ENCODE measurements around the gene ICOS.
"Not testable (repeated sequence)": the region's sequence is repeated elsewhere in the genome, so short reads cannot be mapped to it uniquely, and the experiment has no call there.

The ICOS gene

DNA sequence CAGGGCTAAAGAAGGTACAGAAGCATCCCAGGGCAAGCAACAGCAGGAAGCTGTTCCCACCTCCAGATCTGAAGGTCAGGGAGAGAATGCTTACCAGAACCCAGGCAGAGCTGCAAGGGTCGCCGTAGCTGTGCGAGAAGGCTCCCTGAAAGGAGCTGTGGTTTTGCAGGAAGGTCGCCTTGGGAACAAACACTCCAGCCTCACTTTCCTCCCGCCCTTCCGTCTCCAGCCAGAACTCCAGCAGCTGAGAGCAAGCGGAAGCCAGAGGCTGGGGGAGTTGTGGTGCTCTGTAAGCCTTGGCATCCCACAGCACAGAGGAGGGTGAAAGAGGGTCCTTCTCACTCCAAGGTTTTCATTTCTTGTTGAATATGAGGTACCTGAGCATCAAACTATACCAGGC is 18.3 kb upstream of the ICOS start:
- no peak for DNase-seq (ENCODE audit: low spot score)

DNA sequence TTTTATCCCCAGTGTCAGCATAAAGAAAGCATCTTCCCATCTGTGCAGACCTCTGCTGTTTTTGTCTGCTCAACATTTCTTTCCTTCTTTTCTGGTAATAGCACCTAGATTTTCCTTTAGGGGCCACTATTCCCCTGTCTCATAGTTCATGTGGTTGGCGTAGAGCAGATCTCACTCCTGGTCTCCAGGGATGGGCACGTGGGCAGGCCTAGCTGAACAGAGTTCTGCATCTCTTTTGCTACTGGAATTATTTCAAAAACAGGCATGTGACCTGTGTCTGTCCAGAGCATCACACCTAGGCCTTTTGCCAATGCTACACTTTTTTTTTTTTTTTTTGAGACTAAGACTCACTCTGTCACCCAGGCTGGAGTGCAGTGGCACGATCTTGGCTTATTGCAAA is 17.7 kb upstream of the ICOS start:
- DNase-seq (ENCODE audit: low spot score): no peak

- DNase-seq (ENCODE audit: low spot score): no peak
These were observed 10.9 kb upstream of the ICOS start for GRCh38 chr2:203925512-203926158.

- DNase-seq (ENCODE audit: low spot score): no peak
These were observed 7.7 kb upstream of the ICOS start for GRCh38 chr2:203928849-203929248.

DNA sequence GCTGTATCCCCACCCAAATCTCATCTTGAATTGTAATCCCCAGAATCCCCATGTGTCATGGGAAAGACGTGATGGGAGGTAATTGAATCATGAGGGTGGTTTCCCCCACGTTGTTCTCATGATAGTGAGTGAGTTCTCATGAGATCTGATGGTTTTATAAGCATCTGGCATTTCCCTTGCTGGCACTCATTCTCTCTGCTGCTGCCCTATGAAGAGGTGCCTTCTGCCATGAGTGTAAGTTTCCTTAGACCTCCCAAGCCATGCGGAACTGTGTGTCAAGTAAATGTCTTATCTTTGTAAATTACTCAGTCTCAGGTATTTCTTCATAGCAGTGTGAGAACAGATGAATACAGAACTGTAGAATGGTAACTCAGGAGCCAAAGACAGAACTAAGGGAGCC is 5.3 kb upstream of the ICOS start:
- DNase-seq (ENCODE audit: low spot score): not testable (repeated sequence)

DNA sequence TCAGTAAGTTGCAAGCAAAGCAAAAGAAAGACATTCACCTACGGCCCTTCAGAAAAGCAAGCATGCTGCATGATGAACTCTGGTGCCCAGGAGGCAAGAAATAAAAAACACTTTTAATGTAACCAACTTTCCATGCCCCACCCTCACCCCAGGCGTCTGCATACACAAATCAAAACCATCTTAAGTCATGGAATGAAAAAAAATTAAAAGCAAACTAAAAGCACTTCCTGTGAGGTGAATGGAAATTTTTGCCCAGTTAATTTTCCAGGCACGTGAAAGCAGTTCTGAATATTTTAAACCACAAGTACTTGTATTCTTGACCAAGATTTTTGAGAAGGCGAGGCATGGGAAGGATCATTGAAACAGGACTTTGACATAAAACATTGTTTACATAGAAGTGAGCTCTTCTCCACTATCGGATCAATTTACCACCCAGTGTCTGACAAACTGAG is 2.5 kb upstream of the ICOS start:
- DNase-seq (ENCODE audit: low spot score): no peak

DNA sequence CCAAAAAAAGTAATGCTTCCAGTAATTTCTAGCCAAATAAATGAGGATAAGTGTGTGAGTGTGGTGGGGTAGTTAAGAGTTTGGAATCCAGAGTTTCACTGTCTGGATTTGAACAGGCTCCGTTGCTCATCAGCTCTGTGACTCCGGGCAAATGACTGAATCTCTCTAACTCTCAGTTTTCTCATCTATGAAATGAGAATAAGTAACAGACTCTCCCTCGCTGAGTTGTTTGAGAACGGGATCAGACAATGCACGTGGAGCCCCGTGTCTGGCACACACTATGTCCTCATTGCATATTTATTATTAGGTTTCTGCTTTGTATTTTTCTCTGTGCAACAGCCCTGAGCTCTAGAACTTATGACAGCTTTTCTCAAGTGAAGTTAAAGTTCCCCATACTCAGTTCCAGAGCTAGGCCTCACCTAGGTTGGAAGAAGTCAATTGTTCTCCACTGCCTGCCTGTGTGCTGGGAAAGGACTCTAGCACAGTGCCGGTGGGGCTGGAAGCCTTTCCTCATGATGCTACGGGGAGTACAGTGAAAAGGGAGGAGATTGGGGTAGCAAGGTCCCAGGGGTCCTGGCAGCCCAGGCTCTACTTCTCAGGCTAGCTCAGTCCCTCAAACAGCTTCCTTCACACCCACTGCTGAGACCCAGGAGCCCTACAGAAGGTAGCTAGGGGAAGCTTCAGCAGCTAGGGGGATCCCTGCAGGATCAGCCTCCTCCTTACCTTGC is 1.7 kb upstream of the ICOS start:
- DNase-seq (ENCODE audit: low spot score): no peak

- no peak for DNase-seq (ENCODE audit: low spot score)
These were observed 995 bp upstream of the ICOS start for GRCh38 chr2:203935568-203935967.

GRCh38 chr2:203936949-203937348 is 386 bp downstream of the ICOS start:
- no peak for DNase-seq (ENCODE audit: low spot score)

- DNase-seq (ENCODE audit: low spot score): no peak
These were observed 1.2 kb downstream of the ICOS start for GRCh38 chr2:203937788-203938187.

DNA sequence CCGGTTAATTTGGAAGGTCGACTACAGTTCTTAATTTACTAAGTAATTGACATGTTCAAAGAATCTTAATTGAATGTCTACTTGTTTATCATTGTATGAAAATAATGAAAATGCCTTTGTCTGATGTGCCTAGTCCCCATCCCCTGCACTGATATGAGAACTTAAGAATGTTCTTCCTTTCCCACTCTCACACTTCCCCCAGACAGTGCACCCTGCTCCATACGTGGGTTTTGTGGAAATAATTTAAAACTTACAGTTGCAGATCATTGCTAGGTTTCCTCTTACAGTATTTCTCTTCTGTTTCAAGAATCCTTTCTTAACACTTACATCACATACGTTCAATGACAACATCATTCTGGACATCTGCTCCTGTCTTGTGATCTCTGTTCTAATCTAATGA is 3.5 kb downstream of the ICOS start:
- DNase-seq (ENCODE audit: low spot score): no peak

DNA sequence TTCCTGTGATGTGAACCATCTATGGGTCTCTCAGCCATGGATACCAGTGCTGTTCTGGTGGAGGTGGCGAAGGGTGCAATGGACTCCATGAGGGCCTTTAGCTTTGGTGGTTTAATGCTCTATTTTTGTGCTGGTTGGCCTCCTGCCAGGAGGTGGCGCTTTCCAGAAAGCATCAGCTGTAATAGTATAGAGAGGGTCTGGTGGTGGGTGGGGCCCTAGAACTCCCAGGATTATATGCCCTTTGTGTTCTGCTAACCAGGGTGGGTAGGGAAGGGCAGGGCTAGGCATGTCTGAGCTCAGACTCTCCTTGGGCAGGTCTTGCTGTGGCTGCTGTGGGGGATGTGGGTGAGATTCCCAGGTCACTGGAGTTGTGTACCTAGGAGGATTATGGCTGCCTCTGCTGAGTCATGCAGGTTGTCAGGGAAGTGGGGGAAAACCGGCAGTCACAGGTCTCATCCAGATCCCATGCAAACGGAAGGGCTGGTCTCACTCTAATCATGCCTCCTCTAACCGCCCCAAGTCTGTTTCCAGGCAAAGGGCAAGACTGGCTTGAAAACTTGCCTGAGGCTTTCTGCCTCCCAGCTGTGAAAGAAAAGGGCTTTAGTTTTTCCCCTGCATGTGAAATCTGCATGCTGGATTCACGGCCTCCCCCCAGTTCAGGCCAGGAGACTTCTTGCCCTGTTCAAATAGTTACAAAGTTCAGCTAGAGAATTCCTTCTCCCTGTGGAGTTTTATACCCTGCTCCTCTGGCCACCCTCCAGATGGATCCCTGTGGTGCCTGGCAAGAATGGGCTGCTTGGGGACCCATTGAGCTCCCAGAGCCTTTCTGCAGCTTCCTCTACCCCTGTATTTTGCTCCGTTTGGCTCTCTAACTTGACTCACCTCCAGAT is 7.2 kb downstream of the ICOS start:
- not testable (repeated sequence) for DNase-seq (ENCODE audit: low spot score)

GRCh38 chr2:203948733-203949132 is 12.2 kb downstream of the ICOS start:
- no peak for DNase-seq (ENCODE audit: low spot score)

GRCh38 chr2:203949228-203949627 is 12.7 kb downstream of the ICOS start:
- DNase-seq (ENCODE audit: low spot score): no peak

- no peak for DNase-seq (ENCODE audit: low spot score)
These were observed 14.9 kb downstream of the ICOS start for GRCh38 chr2:203951366-203951902.

- DNase-seq (ENCODE audit: low spot score): no peak
These were observed 22.7 kb downstream of the ICOS start for GRCh38 chr2:203959265-203959664.

GRCh38 chr2:203959672-203960071 is 23.1 kb downstream of the ICOS start:
- peak; percentile 16 for DNase-seq (ENCODE audit: low spot score)

- DNase-seq (ENCODE audit: low spot score): no peak
These were observed 24.2 kb downstream of the ICOS start for GRCh38 chr2:203960811-203961210.

DNA sequence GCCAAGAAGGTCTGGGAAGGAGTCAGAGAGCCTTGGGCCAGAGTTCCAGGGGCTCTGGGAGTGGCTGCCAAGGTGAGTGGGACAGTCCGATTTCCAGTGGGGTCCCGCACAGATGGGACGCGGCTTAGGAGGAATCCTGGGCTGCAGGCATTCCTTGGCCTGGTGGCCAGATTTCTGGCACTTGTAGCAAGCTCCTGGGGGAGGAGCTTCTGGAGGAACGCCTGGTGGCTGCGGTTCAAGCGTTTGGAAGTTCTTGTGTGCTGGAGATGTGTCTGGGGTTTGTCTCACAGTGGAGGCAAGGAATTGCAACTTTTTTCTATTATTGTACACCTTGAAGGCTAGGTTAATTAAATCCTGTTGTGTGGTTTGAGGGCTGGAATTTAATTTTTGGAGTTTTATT is 28.6 kb downstream of the ICOS start:
- not testable (repeated sequence) for DNase-seq (ENCODE audit: low spot score)

DNA sequence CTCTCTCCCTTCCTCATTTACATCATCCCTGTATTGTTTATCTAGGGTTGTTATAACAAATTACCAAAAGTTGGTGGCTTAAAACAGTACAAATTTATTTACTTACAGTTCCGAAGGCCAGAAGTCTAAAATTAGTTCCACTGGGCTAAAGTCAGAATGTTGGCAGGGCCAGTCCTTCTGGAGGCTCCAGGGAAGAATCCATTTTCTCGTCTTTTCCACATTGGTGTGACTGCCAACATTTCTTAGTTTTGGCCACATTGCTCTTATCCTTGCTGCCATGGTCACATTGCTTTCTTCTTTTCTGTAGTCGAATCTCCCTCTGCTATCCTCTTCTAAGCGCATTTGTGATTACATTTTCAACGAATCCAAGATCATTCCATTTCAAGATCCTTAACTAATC is 34.7 kb downstream of the ICOS start:
- no peak for DNase-seq (ENCODE audit: low spot score)

DNA sequence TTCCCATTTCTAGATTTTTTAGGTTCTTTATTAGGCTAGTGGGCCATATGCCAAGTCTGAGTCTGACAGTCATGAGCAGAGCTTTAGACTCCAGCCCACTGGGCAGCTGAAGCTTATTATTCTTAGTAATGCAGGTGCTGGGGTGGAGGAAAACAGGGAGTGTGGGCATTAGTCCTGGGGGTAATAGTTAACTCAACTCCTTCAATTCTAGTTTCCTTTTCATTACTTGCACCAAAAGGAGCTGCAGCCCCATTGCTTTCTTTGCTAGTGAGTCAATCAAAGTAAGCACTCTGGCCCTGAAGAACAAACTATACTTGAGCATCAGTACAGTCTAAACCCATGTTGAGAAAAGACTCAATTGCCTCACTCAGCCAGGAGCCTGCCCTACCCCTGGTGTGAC is 35.5 kb downstream of the ICOS start:
- DNase-seq (ENCODE audit: low spot score): no peak

DNA sequence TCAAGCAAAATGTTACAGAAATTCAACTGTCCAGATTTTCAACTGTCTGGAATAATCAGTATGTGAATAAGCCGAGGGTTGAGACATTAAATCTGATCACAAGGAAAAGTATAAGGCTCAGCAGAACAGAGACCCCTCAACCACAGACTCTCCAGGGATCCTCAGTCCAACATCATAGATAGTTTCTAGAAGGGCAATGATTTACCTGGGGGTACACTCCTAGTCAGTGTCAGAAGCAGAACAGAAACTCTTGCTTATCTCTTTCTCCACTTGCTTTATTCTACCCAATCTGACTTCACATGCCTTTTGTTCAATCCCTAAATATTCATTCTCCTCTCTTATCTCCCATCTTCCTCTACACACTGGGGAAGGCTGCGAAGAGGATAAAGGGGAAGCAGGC is 36.4 kb downstream of the ICOS start:
- no peak for DNase-seq (ENCODE audit: low spot score)

DNA sequence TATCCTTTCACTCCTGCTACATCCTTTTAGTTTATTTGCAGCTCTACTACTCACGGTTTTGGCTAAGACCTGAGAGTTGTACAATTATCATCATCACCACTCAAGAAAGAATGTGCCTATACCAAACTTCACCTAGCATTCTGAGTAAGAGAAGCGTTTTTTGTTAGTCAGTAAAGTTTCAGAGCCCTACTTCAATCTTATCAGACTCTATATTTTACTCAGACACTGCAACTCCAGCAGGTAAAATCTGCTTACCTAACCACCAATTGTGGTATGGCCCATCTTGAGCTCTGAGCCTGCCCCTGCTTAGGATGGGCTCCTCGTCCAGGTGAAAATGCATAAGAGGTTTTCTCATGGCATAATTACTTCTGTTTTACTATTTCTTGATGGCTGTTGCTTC is 37.1 kb downstream of the ICOS start:
- DNase-seq (ENCODE audit: low spot score): no peak
